Endothelial cell of umbilical vein (primary cell): Measurements from ENCODE around the gene SIRPB1. TPM values are rescaled to one million over a fixed set of nuclear protein-coding genes. Genes with fewer than 3 reads are reported as not detected.

ENCODE experiments used
- BruUV-seq: library from RNA; stranded (reverse); fragments of 400-500 nt; replicated peaks from 2 replicates; lab custom pipeline; 2021; lab: Mats Ljungman, UMichigan
- CTCF ChIA-PET: fragments of 300-600, 350-600 bp; sonication (Branson Sonifier 250); formaldehyde crosslinking; loops from one replicate; lab custom pipeline; 2021; ENCODE audit warnings: antibody characterized with exemption, inconsistent platforms; lab: Charles Lee
- POLR2A ChIA-PET: fragments of 300-600, 350-600 bp; sonication (Branson Sonifier 250); formaldehyde crosslinking; loops from one replicate; lab custom pipeline; 2021; ENCODE audit warnings: antibody characterized with exemption, inconsistent platforms; lab: Charles Lee
- DNase-seq: peaks from one replicate; pipeline ENCODE4 v3.0.0-alpha.2; 2011; ENCODE audit warnings: low read depth, low spot score
- FAIRE-seq: peaks from 2 replicates; lab custom pipeline; 2011; peaks lifted over from hg19 to GRCh38; lab: Jason Lieb, UNC
- H2AFZ ChIP-seq: 2 replicates; pipeline ENCODE4 v1.6.0; 2012; ENCODE audit warnings: low read depth, low read length, control low read depth, inconsistent platforms
- H3K27ac ChIP-seq: 2 replicates; pipeline ENCODE4 v1.5.1; 2011; ENCODE audit warnings: low read depth, mild to moderate bottlenecking, control low read depth, low read length, moderate library complexity; ENCODE audit not compliant: insufficient read depth
- H3K27me3 ChIP-seq, 2 experiments: 2 replicates each; pipeline versions ENCODE4 v1.6.0 to v1.6.1; 2011; ENCODE audit warnings: low read length in 2 of 2, mixed read lengths in 1 of 2; ENCODE audit not compliant: control insufficient read depth in 2 of 2, insufficient read depth in 2 of 2
- H3K36me3 ChIP-seq, 2 experiments: 2 replicates in 1 of 2; 3 replicates in 1 of 2; pipeline ENCODE4 v1.5.1; 2011; ENCODE audit warnings: low read length in 2 of 2, mild to moderate bottlenecking in 1 of 2, moderate library complexity in 1 of 2; ENCODE audit not compliant: control insufficient read depth in 2 of 2, insufficient read depth in 2 of 2; ENCODE audit errors: extremely low read depth in 1 of 2
- H3K4me1 ChIP-seq: 3 replicates; pipeline ENCODE4 v1.5.1; 2011; ENCODE audit warnings: mild to moderate bottlenecking, low read length; ENCODE audit not compliant: control insufficient read depth, insufficient read depth; ENCODE audit errors: extremely low read depth
- H3K4me2 ChIP-seq: 2 replicates; pipeline ENCODE4 v1.6.1; 2011; ENCODE audit warnings: low read length, control low read depth, mixed read lengths; ENCODE audit not compliant: insufficient read depth
- H3K4me3 ChIP-seq, 3 experiments: fragments of 200-600 bp in 1 of 3; sonication (generic), shearing (Covaris generic) in 1 of 3; replicated peaks in 1 of 3; 2 replicates each; pipeline ENCODE4 v1.5.1; 2011 to 2016; ENCODE audit warnings: control low read depth in 3 of 3, low read length in 3 of 3, mild to moderate bottlenecking in 2 of 3, inconsistent platforms in 1 of 3, low read depth in 1 of 3, moderate library complexity in 1 of 3; ENCODE audit not compliant: insufficient read depth in 1 of 3
- H3K79me2 ChIP-seq: 2 replicates; pipeline ENCODE4 v1.6.0; 2012; ENCODE audit warnings: low read length, inconsistent platforms; ENCODE audit not compliant: control insufficient read depth, insufficient read depth
- H3K9ac ChIP-seq: replicated peaks from 2 replicates; pipeline ENCODE3; 2011; ENCODE audit warnings: low read length, control low read depth; ENCODE audit not compliant: insufficient read depth; ENCODE audit errors: extremely low read depth
- H3K9me1 ChIP-seq: replicated peaks from 3 replicates; pipeline ENCODE4 v1.6.0; 2011; ENCODE audit warnings: mild to moderate bottlenecking, low read length; ENCODE audit not compliant: control insufficient read depth, insufficient read depth; ENCODE audit errors: extremely low read depth
- H3K9me3 ChIP-seq: replicated peaks from 2 replicates; pipeline ENCODE4 v1.5.1; 2012; ENCODE audit warnings: low read length, inconsistent platforms; ENCODE audit not compliant: control insufficient read depth, insufficient read depth
- H4K20me1 ChIP-seq: replicated peaks from 2 replicates; pipeline ENCODE3; 2011; ENCODE audit warnings: mild to moderate bottlenecking, low read length; ENCODE audit not compliant: control insufficient read depth, insufficient read depth; ENCODE audit errors: extremely low read depth
- CTCF ChIP-seq, 2 donors: IDR thresholded peaks; 1 replicate in 1 of 2; 2 replicates in 1 of 2; pipeline ENCODE4 v1.5.1; 2011; ENCODE audit warnings: low read length in 2 of 2, mild to moderate bottlenecking in 2 of 2, moderate library complexity in 2 of 2, control low read depth in 1 of 2, inconsistent platforms in 1 of 2, low read depth in 1 of 2; ENCODE audit not compliant: insufficient read depth in 1 of 2; ENCODE audit errors: extremely low read depth in 1 of 2
- EZH2 ChIP-seq: IDR thresholded peaks from 2 replicates; pipeline ENCODE4 v1.6.1; 2012; ENCODE audit warnings: borderline replicate concordance, low read depth, mild to moderate bottlenecking, moderate library complexity, low read length, inconsistent platforms; ENCODE audit not compliant: severe bottlenecking
- FOS ChIP-seq: IDR thresholded peaks from 2 replicates; pipeline ENCODE4 v1.6.1; 2011; ENCODE audit warnings: mild to moderate bottlenecking, low read length, moderate library complexity, borderline replicate concordance; ENCODE audit not compliant: insufficient read depth
- GATA2 ChIP-seq: IDR thresholded peaks from 2 replicates; pipeline ENCODE4 v1.7.0; 2011; ENCODE audit warnings: low read depth, mild to moderate bottlenecking, moderate library complexity, mixed read lengths, low read length; ENCODE audit not compliant: insufficient read length, insufficient read depth
- JUN ChIP-seq: IDR thresholded peaks from 2 replicates; pipeline ENCODE4 v1.6.1; 2011; ENCODE audit warnings: borderline replicate concordance, low read depth; ENCODE audit not compliant: insufficient read length, insufficient read depth
- MAX ChIP-seq: IDR thresholded peaks from 2 replicates; pipeline ENCODE4 v1.6.1; 2011; ENCODE audit not compliant: insufficient read depth, insufficient read length
- MYC ChIP-seq: IDR thresholded peaks from one replicate; pipeline ENCODE4 v1.6.1; 2011; ENCODE audit warnings: mild to moderate bottlenecking, low read depth, low read length
- POLR2A ChIP-seq: IDR thresholded peaks from 2 replicates; pipeline ENCODE4 v1.6.1; 2012; ENCODE audit warnings: low read depth, mild to moderate bottlenecking, control low read depth, low read length
- POLR2AphosphoS5 ChIP-seq: IDR thresholded peaks from 2 replicates; pipeline ENCODE4 v1.6.1; 2012; ENCODE audit warnings: low read depth, mild to moderate bottlenecking, control low read depth, low read length, moderate library complexity; ENCODE audit not compliant: insufficient read depth
- dilution Hi-C: fragments of 300-500 bp; cut with MboI; formaldehyde crosslinking; loops from one replicate; pipeline ENCODE4 v1.15.0; 2019; ENCODE audit warnings: low sequenced_read_pairs; ENCODE audit not compliant: extremely low pct_ligation_motif_present
- intact Hi-C: fragments of 100-400 bp; cut with micrococcal nuclease; formaldehyde crosslinking; loops from one replicate; pipeline ENCODE4 v1.10.0; 2022
- polyA plus RNA-seq, 4 experiments: library from polyadenylated mRNA; depleted of rRNA in 3 of 4; stranded (reverse) in 3 of 4; unstranded in 1 of 4; fragments of >200 nt; gene quantifications; 2 replicates each; pipeline versions ENCODE4 v1.2.1 to v1.2.3, GENCODE V29; 2011 to 2012; ENCODE audit warnings: missing spikeins in 1 of 4
- total RNA-seq: library from RNA; stranded (reverse); gene quantifications from 2 replicates; pipeline ENCODE4 v1.2.3, GENCODE V29; 2021

The SIRPB1 gene
- total and polyA plus RNA-seq, 2 donors (not counting 3 experiments of a cell fraction or from before 2014, with no cell fraction given), result 0.10 to 6.5 TPM

- no peak for DNase-seq
- Histone ChIP-seq H3K4me2 (no peak overlapping the region), H3K27ac (no peak overlapping the region), H3K9ac (no peak overlapping the region), H3K4me1 (no peaks in the 10 kb centered on the region), H3K79me2 (no peaks in the 10 kb centered on the region), H3K9me1 (no peaks in the 10 kb centered on the region), H3K27me3 (peaks cover 3 to 7% of the 10 kb centered on the region in 2 experiments), H3K4me3 (no peak overlapping the region), H3K36me3 (no peaks in the 10 kb centered on the region), H4K20me1 (no peaks in the 10 kb centered on the region), H2AFZ (no peak overlapping the region), H3K9me3 (no peaks in the 10 kb centered on the region)
- dilution Hi-C loops (no loop called here), intact Hi-C loops (no loop called here)
- ChIA-PET POLR2A (no interaction called here), CTCF (no interaction called here)
- TF ChIP-seq POLR2AphosphoS5 (no peak), MYC (no peak), POLR2A (no peak), MAX (no peak), EZH2 (no peak), CTCF (IDR thresholded peaks at IDR 0.05; ENCODE audit: extremely low read depth in 1 of 2, insufficient read depth in 1 of 2, low read depth in 1 of 2, low read length in 2 of 2) (no peak), FOS (no peak), JUN (no peak), GATA2 (no peak)
- no TSS peak for BruUV-seq
- FAIRE-seq, result no peak
Observed at GRCh38 chr20:1663917-1664316, 44.1 kb upstream of the SIRPB1 start.
